OCI-LY1 (cell line): Measurements from ENCODE around the gene KRT40.

Experiments
- H2AFZ ChIP-seq: fragments of 200-600 bp; sonication (generic), shearing (Covaris generic); 2 replicates; pipeline ENCODE4 v1.6.0; 2014; ENCODE audit warnings: antibody characterized with exemption, mild to moderate bottlenecking, low read length
- H3F3A ChIP-seq: fragments of 200-600 bp; sonication (generic), shearing (Covaris generic); 2 replicates; pipeline ENCODE4 v1.6.0; 2014; ENCODE audit warnings: mild to moderate bottlenecking, antibody characterized with exemption, low read length, moderate library complexity; ENCODE audit not compliant: insufficient read depth
- H3K27ac ChIP-seq: fragments of 200-600 bp; sonication (generic); 2 replicates; pipeline ENCODE4 v1.5.1; 2014; ENCODE audit warnings: low read length, mixed run types, mild to moderate bottlenecking, low read depth; ENCODE audit not compliant: poor library complexity, severe bottlenecking
- H3K27me3 ChIP-seq: fragments of 200-600 bp; sonication (generic); 2 replicates; pipeline ENCODE4 v1.6.0; 2014; ENCODE audit warnings: antibody characterized with exemption, mild to moderate bottlenecking, low read length, moderate library complexity; ENCODE audit not compliant: insufficient read depth
- H3K36me3 ChIP-seq: fragments of 200-600 bp; sonication (generic); 2 replicates; pipeline ENCODE4 v1.6.1; 2014; ENCODE audit warnings: mild to moderate bottlenecking, antibody characterized with exemption, low read length, moderate library complexity, mixed read lengths; ENCODE audit not compliant: insufficient read depth
- H3K4me1 ChIP-seq: fragments of 200-600 bp; sonication (generic); 2 replicates; pipeline ENCODE4 v1.5.1; 2014; ENCODE audit warnings: mild to moderate bottlenecking, low read length, moderate library complexity; ENCODE audit not compliant: insufficient read depth, severe bottlenecking
- H3K4me2 ChIP-seq: fragments of 200-600 bp; sonication (generic), shearing (Covaris generic); 2 replicates; pipeline ENCODE4 v1.6.1; 2014; ENCODE audit warnings: low read length
- H3K4me3 ChIP-seq: fragments of 200-600 bp; sonication (generic); 2 replicates; pipeline ENCODE4 v1.5.1; 2014; ENCODE audit warnings: low read length, low read depth, mild to moderate bottlenecking, mixed read lengths; ENCODE audit not compliant: poor library complexity, severe bottlenecking
- H3K79me2 ChIP-seq: fragments of 200-600 bp; shearing (Covaris generic); 2 replicates; pipeline ENCODE4 v1.6.1; 2016; ENCODE audit warnings: mixed run types, low read length, mixed read lengths; ENCODE audit not compliant: insufficient read depth
- H3K9ac ChIP-seq: fragments of 200-600 bp; sonication (generic), shearing (Covaris generic); 2 replicates; pipeline ENCODE4 v1.6.1; 2014; ENCODE audit warnings: mild to moderate bottlenecking, low read length, mixed read lengths
- H3K9me2 ChIP-seq: fragments of 200-600 bp; sonication (generic), shearing (Covaris generic); 2 replicates; pipeline ENCODE4 v1.6.1; 2014; ENCODE audit warnings: low read depth, mild to moderate bottlenecking, low read length, mixed read lengths
- H3K9me3 ChIP-seq: fragments of 200-600 bp; shearing (Covaris generic); 2 replicates; pipeline ENCODE4 v1.6.1; 2014; ENCODE audit warnings: low read length, mixed read lengths
- H4K20me1 ChIP-seq: fragments of 200-600 bp; sonication (generic), shearing (Covaris generic); 2 replicates; pipeline ENCODE4 v1.6.0; 2016; ENCODE audit warnings: mild to moderate bottlenecking, low read length; ENCODE audit not compliant: insufficient read depth
- CTCF ChIP-seq: fragments of 200-600 bp; sonication (generic), shearing (Covaris generic); IDR thresholded peaks from 2 replicates; pipeline ENCODE4 v1.5.1; 2017; ENCODE audit warnings: mild to moderate bottlenecking, antibody characterized with exemption, low read length, moderate library complexity, mixed read lengths
- EZH2 ChIP-seq: fragments of 200-600 bp; sonication (generic), shearing (Covaris generic); IDR thresholded peaks from 2 replicates; pipeline ENCODE4 v1.8.0; 2017; ENCODE audit warnings: borderline replicate concordance, mixed run types, mild to moderate bottlenecking, antibody characterized with exemption, low read length, moderate library complexity, mixed read lengths

Gene KRT40

GRCh38 chr17:41008811-41009210 lies 24.7 kb upstream of the KRT40 start, which contains the start of gene KRTAP3-1:
TSS of gene KRTAP3-1 (minus strand) at chr17:41009128. CDS start at chr17:41009074, 54 bp downstream.
- no peak within 1 kb of the TSS for H3K4me3 ChIP-seq
- no peak within 1 kb of the TSS for H2AFZ ChIP-seq
- H3K27me3 ChIP-seq, result no peaks in the 10 kb centered on the region; the same call in 1 of the 2 replicates
- H3K36me3 ChIP-seq, result no peaks in the 10 kb centered on the region
- H3K79me2 ChIP-seq, result no peaks in the 10 kb centered on the region
- H3K27ac ChIP-seq, result no peak within 1 kb of the TSS
- H3F3A ChIP-seq, result no peaks in the 10 kb centered on the region
- no peak within 1 kb of the TSS for H3K4me2 ChIP-seq
- TF ChIP-seq CTCF (no peak), EZH2 (no peak)
- no peaks in the 10 kb centered on the region for H3K9me2 ChIP-seq
- H3K9me3 ChIP-seq, result no peaks in the 10 kb centered on the region
- no peaks in the 10 kb centered on the region for H4K20me1 ChIP-seq
- H3K9ac ChIP-seq, result no peak within 1 kb of the TSS
- H3K4me1 ChIP-seq, result no peaks in the 10 kb centered on the region

GRCh38 chr17:41004397-41004796 lies 20.3 kb upstream of the KRT40 start:
- Histone ChIP-seq H3K9me2 (no peaks in the 10 kb centered on the region), H3K36me3 (no peaks in the 10 kb centered on the region), H2AFZ (no peak overlapping the region), H3K9ac (no peak overlapping the region), H3K9me3 (no peaks in the 10 kb centered on the region), H3K27ac (no peak overlapping the region), H4K20me1 (no peaks in the 10 kb centered on the region), H3K4me1 (no peaks in the 10 kb centered on the region), H3F3A (no peaks in the 10 kb centered on the region), H3K4me3 (no peak overlapping the region), H3K4me2 (no peak overlapping the region), H3K27me3 (no peaks in the 10 kb centered on the region; the same call in 1 of the 2 replicates), H3K79me2 (no peaks in the 10 kb centered on the region)
- TF ChIP-seq EZH2 (no peak), CTCF (no peak)

GRCh38 chr17:41003926-41004325 lies 19.8 kb upstream of the KRT40 start:
- Histone ChIP-seq H4K20me1 (no peaks in the 10 kb centered on the region), H3K9me2 (no peaks in the 10 kb centered on the region), H3K9ac (no peak overlapping the region), H3K27ac (no peak overlapping the region), H2AFZ (no peak overlapping the region), H3K79me2 (no peaks in the 10 kb centered on the region), H3K9me3 (no peaks in the 10 kb centered on the region), H3F3A (no peaks in the 10 kb centered on the region), H3K36me3 (no peaks in the 10 kb centered on the region), H3K4me1 (no peaks in the 10 kb centered on the region), H3K27me3 (no peaks in the 10 kb centered on the region; the same call in 1 of the 2 replicates), H3K4me3 (no peak overlapping the region), H3K4me2 (no peak overlapping the region)
- no peak for TF ChIP-seq CTCF
- TF ChIP-seq EZH2, result no peak
